Activated CD8-positive, alpha-beta T cell treated with anti-CD3 and anti-CD28 coated beads for 36 hours (primary cell): ENCODE measurements around the gene ITPR1. TPM values are rescaled to one million over a fixed set of nuclear protein-coding genes. Genes with fewer than 3 reads are reported as not detected.

Experiments used
- ATAC-seq: fragments of 200-7000 bp; cut with Tn5 transposase; one replicate; pipeline ENCODE4 v1.10.0; 2021; ENCODE audit warnings: mild to moderate bottlenecking, moderate library complexity
- CTCF ChIA-PET: fragments of 350-600 bp; sonication (Branson Sonifier 250); formaldehyde crosslinking; loops from one replicate; lab custom pipeline; 2021; ENCODE audit warnings: antibody characterized with exemption; lab: Charles Lee
- POLR2A ChIA-PET: fragments of 350-600 bp; sonication (Branson Sonifier 250); formaldehyde crosslinking; loops from one replicate; lab custom pipeline; 2021; ENCODE audit warnings: antibody characterized with exemption; lab: Charles Lee
- DNase-seq: peaks from one replicate; pipeline ENCODE4 v3.0.0-alpha.2; 2020
- H3K27ac Mint-ChIP-seq: one replicate; pipeline ENCODE4 v1.8.0; 2021; ENCODE audit warnings: mild to moderate bottlenecking, mixed read lengths
- H3K27me3 Mint-ChIP-seq: one replicate; pipeline ENCODE4 v1.8.0; 2021; ENCODE audit warnings: mixed read lengths
- H3K36me3 Mint-ChIP-seq: one replicate; pipeline ENCODE4 v1.8.0; 2021; ENCODE audit warnings: low read depth, mixed read lengths
- H3K4me1 Mint-ChIP-seq: one replicate; pipeline ENCODE4 v1.8.0; 2021; ENCODE audit warnings: low read depth, mixed read lengths
- H3K4me3 Mint-ChIP-seq: one replicate; pipeline ENCODE4 v1.8.0; 2021; ENCODE audit warnings: mild to moderate bottlenecking, moderate library complexity, mixed read lengths
- H3K9me3 Mint-ChIP-seq: one replicate; pipeline ENCODE4 v1.8.0; 2021; ENCODE audit warnings: mixed read lengths
- intact Hi-C: fragments of 100-400 bp; cut with micrococcal nuclease; formaldehyde crosslinking; loops from one replicate; pipeline ENCODE4 v1.10.0; 2022
- total RNA-seq, 2 experiments: library from RNA; stranded (reverse); gene quantifications; one replicate each; pipeline ENCODE4 v1.2.3, GENCODE V29; 2021
- TF ChIP-seq, protein P1 (sequence below): fragments of 200-600 bp; IDR thresholded peaks from one replicate; pipeline ENCODE4 v1.8.0; 2022; ENCODE audit warnings: antibody characterized with exemption, mild to moderate bottlenecking

ITPR1 gene
- total RNA-seq, 2 experiments from 2014 or later, result 93.9 to 98.2 TPM

DNA sequence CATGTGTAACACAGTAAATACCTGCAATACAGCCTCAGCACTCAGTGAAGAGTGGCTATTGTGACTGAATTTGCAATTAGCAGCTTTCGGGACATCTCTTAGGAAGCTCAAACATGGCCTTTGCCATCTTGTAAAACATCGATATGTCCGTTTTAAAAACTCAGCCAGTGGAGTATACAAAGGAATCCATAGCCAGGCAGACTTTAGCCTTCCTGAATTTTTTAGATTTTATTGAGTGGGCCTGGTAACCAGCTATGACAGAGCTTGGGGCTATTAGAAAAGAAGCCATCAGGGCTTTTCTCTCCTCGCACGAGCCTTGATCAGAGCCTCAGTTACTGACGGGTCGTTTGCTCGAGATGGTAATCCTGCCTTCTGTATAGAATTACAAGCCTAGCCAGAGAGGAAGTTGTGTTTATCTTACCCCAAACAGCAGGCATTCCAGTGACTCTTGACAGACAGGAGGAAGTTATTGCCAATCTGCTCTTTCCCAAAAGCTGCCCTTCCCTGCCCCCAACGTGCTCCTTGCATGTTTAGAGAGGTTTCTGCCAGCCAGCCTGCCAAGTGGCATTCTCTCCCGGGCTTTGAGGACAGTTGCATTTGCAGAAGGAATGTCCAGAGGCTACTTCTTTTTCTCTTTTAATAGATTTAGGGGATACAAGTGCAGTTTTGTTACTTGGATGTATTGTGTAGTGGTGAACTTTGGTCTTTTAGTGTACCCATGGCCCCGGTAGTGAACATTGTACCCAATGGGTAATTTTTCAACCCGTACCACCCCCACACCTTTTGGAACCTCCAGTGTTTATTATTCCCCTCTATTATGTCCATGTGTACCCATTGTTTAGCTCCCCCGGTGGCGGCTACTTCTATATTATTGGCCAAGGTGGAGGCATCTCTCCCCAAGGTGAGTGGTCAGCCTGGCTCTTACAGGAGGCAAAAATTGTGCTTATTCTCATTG is 40.6 kb downstream of the ITPR1 start:
- TF ChIP-seq, protein P1, sequence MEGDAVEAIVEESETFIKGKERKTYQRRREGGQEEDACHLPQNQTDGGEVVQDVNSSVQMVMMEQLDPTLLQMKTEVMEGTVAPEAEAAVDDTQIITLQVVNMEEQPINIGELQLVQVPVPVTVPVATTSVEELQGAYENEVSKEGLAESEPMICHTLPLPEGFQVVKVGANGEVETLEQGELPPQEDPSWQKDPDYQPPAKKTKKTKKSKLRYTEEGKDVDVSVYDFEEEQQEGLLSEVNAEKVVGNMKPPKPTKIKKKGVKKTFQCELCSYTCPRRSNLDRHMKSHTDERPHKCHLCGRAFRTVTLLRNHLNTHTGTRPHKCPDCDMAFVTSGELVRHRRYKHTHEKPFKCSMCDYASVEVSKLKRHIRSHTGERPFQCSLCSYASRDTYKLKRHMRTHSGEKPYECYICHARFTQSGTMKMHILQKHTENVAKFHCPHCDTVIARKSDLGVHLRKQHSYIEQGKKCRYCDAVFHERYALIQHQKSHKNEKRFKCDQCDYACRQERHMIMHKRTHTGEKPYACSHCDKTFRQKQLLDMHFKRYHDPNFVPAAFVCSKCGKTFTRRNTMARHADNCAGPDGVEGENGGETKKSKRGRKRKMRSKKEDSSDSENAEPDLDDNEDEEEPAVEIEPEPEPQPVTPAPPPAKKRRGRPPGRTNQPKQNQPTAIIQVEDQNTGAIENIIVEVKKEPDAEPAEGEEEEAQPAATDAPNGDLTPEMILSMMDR, result no peak
- ATAC-seq, result no peak
- Mint-ChIP-seq H3K4me3 (no peak overlapping the region), H3K27ac (no peak overlapping the region), H3K9me3 (peaks cover 16% of the 10 kb centered on the region), H3K4me1 (peaks cover 31% of the 10 kb centered on the region), H3K36me3 (peaks cover 29% of the 10 kb centered on the region), H3K27me3 (no peaks in the 10 kb centered on the region)
- DNase-seq, result no peak
- ChIA-PET CTCF (interaction anchor here (1.0 to 3.0 kb wide), 6 partner anchors 9 to 99 kb away, joined by 4 to 16 read pairs (median 8); no protein-coding TSS in a partner anchor), POLR2A (no interaction called here)
- intact Hi-C loops, result no loop called here

DNA sequence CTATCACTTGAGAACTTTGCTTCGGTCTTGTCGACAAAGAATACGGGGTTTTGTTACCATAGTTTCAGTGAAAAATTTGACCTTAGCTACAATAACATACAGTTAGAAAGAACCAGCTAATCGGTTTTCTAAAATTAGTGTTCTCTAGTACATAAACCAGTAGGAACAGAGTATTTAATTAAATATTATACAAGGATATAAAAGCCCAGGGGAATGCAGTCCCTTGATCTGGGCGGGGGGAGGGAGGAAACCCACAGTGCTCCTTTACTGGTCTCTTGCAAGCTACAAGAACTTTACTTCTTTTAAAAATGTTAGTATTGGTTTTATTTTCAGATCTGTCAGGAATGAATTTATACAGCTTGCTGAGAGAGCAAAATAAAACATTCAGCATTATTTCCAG is 41.8 kb downstream of the ITPR1 start:
- DNase-seq (no peak), ATAC-seq (no peak)
- H3K36me3 Mint-ChIP-seq, result peaks cover 32% of the 10 kb centered on the region
- intact Hi-C loops, result no loop called here
- TF ChIP-seq, protein P1, result no peak
- H3K27ac Mint-ChIP-seq, result no peak overlapping the region
- peaks cover 16% of the 10 kb centered on the region for H3K9me3 Mint-ChIP-seq
- no peaks in the 10 kb centered on the region for H3K27me3 Mint-ChIP-seq
- H3K4me3 Mint-ChIP-seq, result no peak overlapping the region
- CTCF ChIA-PET, result interaction anchor here (1.0 to 3.0 kb wide), 6 partner anchors 11 to 98 kb away, joined by 3 to 16 read pairs (median 4); no protein-coding TSS in a partner anchor
- POLR2A ChIA-PET, result interaction anchor here (0.6 kb wide), 1 partner anchor 48 kb away, joined by 4 read pairs; no protein-coding TSS in a partner anchor
- peaks cover 31% of the 10 kb centered on the region for H3K4me1 Mint-ChIP-seq

GRCh38 chr3:4536260-4536659 is 43.1 kb downstream of the ITPR1 start:
- POLR2A ChIA-PET, result no interaction called here
- H3K36me3 Mint-ChIP-seq, result peaks cover 32% of the 10 kb centered on the region
- intact Hi-C loops, result no loop called here
- ATAC-seq (no peak), DNase-seq (no peak)
- H3K4me3 Mint-ChIP-seq, result no peak overlapping the region
- H3K9me3 Mint-ChIP-seq, result peaks cover 16% of the 10 kb centered on the region
- H3K27me3 Mint-ChIP-seq, result no peaks in the 10 kb centered on the region
- CTCF ChIA-PET, result interaction anchor here (0.7 to 3.0 kb wide), 3 partner anchors 17 to 186 kb away, joined by 3 to 16 read pairs (median 3); no protein-coding TSS in a partner anchor
- H3K27ac Mint-ChIP-seq, result no peak overlapping the region
- TF ChIP-seq, protein P1, result no peak
- H3K4me1 Mint-ChIP-seq, result peaks cover 26% of the 10 kb centered on the region

DNA sequence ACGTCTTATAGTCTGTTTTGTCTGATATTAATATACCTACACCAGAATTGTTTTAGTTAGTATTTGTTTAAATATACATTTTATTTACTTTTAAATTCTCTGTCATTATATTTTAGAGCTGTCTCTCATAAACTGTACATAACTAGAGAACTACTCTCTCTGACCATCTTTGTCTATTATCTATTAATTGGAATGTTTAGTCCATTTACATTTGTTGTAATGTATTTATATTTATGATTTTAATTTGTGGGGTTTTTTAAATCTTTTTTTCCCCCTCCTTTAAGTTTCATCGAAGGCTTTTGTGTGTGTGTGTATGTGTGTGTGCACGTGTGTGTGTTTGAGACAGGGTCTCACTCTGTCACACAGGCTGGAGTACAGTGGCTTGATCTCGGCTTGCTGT is 47.1 kb downstream of the ITPR1 start:
- POLR2A ChIA-PET, result no interaction called here

More for the DNA sequence above, 47.1 kb downstream of the ITPR1 start:
- TF ChIP-seq, protein P1, result no peak
- CTCF ChIA-PET, result no interaction called here
- intact Hi-C loops, result no loop called here
- H3K9me3 Mint-ChIP-seq, result peaks cover 16% of the 10 kb centered on the region
- H3K36me3 Mint-ChIP-seq, result peaks cover 30% of the 10 kb centered on the region
- peaks cover 7% of the 10 kb centered on the region for H3K4me1 Mint-ChIP-seq
- DNase-seq (no peak), ATAC-seq (no peak)
- no peak overlapping the region for H3K4me3 Mint-ChIP-seq
- H3K27ac Mint-ChIP-seq, result no peak overlapping the region
- no peaks in the 10 kb centered on the region for H3K27me3 Mint-ChIP-seq
